Neural cell (in vitro differentiated cells): ENCODE measurements around the gene ANG.

ENCODE experiments used
- CTCF ChIP-seq: fragments of 450-650 bp; IDR thresholded peaks from 2 replicates; pipeline ENCODE4 v1.5.1; 2014; ENCODE audit warnings: antibody characterized with exemption, mild to moderate bottlenecking, moderate library complexity; ENCODE audit not compliant: poor library complexity, severe bottlenecking
- TF ChIP-seq, protein P1 (sequence below): IDR thresholded peaks from 2 replicates; pipeline ENCODE4 v1.6.1; 2012; ENCODE audit warnings: borderline replicate concordance

DNA sequence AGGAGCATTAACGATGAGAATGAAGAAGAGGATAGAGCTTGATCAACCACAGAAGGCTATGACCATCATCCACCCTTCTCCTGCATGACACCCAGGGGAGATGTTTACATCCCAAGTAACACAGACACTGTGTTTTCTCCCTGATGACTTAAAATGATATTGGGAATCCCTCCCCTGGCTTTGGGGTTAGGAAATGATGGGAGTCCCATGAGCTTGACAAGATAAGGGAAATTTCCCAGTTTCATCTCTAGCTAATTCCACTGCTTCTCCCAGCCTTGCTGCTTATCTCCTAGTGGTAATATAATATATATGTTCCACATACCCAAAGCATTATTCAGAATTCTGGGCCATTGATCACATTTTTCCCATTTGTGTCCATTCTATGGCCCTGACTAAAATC is 43.1 kb upstream of the ANG start:
- no peak for TF ChIP-seq CTCF
- TF ChIP-seq, protein P1, sequence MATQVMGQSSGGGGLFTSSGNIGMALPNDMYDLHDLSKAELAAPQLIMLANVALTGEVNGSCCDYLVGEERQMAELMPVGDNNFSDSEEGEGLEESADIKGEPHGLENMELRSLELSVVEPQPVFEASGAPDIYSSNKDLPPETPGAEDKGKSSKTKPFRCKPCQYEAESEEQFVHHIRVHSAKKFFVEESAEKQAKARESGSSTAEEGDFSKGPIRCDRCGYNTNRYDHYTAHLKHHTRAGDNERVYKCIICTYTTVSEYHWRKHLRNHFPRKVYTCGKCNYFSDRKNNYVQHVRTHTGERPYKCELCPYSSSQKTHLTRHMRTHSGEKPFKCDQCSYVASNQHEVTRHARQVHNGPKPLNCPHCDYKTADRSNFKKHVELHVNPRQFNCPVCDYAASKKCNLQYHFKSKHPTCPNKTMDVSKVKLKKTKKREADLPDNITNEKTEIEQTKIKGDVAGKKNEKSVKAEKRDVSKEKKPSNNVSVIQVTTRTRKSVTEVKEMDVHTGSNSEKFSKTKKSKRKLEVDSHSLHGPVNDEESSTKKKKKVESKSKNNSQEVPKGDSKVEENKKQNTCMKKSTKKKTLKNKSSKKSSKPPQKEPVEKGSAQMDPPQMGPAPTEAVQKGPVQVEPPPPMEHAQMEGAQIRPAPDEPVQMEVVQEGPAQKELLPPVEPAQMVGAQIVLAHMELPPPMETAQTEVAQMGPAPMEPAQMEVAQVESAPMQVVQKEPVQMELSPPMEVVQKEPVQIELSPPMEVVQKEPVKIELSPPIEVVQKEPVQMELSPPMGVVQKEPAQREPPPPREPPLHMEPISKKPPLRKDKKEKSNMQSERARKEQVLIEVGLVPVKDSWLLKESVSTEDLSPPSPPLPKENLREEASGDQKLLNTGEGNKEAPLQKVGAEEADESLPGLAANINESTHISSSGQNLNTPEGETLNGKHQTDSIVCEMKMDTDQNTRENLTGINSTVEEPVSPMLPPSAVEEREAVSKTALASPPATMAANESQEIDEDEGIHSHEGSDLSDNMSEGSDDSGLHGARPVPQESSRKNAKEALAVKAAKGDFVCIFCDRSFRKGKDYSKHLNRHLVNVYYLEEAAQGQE: no peak
